ENCODE measurements around the gene YIPF2. TPM values are rescaled to one million over a fixed set of nuclear protein-coding genes. Genes with fewer than 3 reads are reported as not detected.

YIPF2 gene
- total and polyA plus RNA-seq, 8 donors = 0.58 to 72.3 (median 28.6) TPM

DNA sequence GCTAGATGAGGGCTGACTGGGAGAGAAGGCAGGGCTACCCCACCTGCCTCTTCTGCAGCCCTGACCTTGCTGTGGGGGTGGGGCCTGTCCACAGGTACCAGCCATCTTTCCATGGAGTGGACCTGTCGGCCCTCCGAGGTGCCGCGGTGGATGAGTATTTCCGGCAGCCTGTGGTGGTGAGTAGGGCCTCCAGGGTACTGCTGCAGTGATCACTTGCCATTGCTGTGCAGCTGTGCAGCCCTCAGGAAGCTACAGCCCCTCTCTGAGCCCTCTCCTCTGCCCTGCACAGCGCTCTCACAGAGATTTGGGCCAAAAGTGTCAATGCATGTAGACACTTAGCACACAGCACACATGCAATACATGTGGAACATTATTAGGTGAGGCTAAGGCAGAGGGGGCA is 11.8 kb downstream of the YIPF2 start:
- Histone ChIP-seq H3K27ac (no peak overlapping the region), H3K27me3 (no peaks in the 10 kb centered on the region), H3K4me3 (no peak overlapping the region), H3K4me1 (peaks cover 0 to 7% (median 0%) of the 10 kb centered on the region in 4 donors), H3K36me3 (peaks cover 41 to 100% (median 98%) of the 10 kb centered on the region in 4 donors), H3K9me3 (no peaks in the 10 kb centered on the region)
- intact Hi-C loops (cut with DNase I; ENCODE audit: low total_unique reads) = no loop called here
- TF ChIP-seq EP300 (IDR thresholded peaks at IDR 0.05) (no peak), POLR2A (IDR thresholded peaks at IDR 0.05) (no peak), POLR2AphosphoS5 (IDR thresholded peaks at IDR 0.05) (no peak)
- TF ChIP-seq, protein P1, sequence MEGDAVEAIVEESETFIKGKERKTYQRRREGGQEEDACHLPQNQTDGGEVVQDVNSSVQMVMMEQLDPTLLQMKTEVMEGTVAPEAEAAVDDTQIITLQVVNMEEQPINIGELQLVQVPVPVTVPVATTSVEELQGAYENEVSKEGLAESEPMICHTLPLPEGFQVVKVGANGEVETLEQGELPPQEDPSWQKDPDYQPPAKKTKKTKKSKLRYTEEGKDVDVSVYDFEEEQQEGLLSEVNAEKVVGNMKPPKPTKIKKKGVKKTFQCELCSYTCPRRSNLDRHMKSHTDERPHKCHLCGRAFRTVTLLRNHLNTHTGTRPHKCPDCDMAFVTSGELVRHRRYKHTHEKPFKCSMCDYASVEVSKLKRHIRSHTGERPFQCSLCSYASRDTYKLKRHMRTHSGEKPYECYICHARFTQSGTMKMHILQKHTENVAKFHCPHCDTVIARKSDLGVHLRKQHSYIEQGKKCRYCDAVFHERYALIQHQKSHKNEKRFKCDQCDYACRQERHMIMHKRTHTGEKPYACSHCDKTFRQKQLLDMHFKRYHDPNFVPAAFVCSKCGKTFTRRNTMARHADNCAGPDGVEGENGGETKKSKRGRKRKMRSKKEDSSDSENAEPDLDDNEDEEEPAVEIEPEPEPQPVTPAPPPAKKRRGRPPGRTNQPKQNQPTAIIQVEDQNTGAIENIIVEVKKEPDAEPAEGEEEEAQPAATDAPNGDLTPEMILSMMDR (IDR thresholded peaks at IDR 0.05) = no peak
- 95 to 100% (median 96%) methylated on average over 3 to 6 of the region's 6 CpGs for WGBS, 5 donors
- DNase-seq = peak in 1 of 2 donors; percentile 2

DNA sequence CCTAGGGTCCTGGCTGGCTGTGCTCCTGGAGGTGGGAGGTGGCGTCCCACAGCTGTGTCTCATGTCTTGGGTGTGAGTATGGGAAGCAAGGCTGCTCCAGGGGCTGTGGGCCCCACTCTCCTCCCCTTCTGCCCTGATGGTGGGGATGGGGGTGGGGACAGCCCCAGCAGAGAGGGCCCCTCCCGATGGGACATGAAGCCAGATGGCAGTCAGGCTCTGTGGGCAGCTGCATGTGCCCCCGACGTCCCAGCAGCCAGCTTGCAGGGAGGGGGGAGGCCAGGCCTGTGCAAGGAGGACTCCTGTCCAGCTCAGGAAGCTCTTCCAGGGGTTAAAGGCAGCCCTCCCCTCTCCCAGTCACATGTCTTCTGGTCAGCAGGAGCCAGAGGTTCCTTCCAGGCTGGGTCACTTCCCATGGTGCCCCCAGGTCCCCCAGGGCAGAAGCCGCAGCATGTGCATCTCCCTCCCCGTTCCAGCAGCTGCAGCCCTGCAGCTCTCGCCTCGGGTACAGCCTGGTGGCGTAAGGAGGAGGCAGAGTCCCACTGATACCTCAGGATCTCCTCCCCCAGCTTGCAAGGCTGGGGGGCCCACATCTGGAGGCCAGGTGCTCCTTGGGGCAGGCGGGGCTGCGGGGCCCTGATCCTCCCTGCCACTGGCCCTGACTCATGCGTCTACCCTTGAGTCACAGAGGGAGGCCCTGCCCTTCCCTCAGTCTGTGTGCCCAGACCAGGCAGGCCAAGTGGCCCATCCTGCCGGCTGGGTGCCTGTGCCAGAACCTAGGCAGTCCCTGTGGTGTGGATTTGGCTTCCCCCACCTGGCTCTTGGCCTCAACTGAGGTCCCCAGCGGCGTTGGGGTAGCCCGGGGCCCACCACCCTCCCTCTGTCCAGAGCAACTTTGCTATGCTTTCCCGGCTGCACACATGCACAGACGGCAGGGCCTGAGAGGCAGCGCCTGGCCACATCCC is 13.0 kb downstream of the YIPF2 start:
- 81 to 89% (median 86%) methylated on average over 12 to 19 of the region's 19 CpGs for WGBS, 5 donors
- Histone ChIP-seq H3K9me3 (no peaks in the 10 kb centered on the region), H3K4me1 (peaks cover 0 to 7% (median 0%) of the 10 kb centered on the region in 4 donors), H3K27me3 (no peaks in the 10 kb centered on the region), H3K27ac (peak overlapping the region in 1 of 5 donors; percentile 47), H3K36me3 (peaks cover 33 to 100% (median 98%) of the 10 kb centered on the region in 4 donors), H3K4me3 (no peak overlapping the region)
- intact Hi-C loops (cut with DNase I; ENCODE audit: low total_unique reads) = no loop called here
- peak; percentile 22 to 38 for DNase-seq
- TF ChIP-seq, protein P1 (IDR thresholded peaks at IDR 0.05) = no peak
- TF ChIP-seq EP300 (IDR thresholded peaks at IDR 0.05) (no peak), POLR2AphosphoS5 (IDR thresholded peaks at IDR 0.05) (no peak), POLR2A (IDR thresholded peaks at IDR 0.05) (no peak)

DNA sequence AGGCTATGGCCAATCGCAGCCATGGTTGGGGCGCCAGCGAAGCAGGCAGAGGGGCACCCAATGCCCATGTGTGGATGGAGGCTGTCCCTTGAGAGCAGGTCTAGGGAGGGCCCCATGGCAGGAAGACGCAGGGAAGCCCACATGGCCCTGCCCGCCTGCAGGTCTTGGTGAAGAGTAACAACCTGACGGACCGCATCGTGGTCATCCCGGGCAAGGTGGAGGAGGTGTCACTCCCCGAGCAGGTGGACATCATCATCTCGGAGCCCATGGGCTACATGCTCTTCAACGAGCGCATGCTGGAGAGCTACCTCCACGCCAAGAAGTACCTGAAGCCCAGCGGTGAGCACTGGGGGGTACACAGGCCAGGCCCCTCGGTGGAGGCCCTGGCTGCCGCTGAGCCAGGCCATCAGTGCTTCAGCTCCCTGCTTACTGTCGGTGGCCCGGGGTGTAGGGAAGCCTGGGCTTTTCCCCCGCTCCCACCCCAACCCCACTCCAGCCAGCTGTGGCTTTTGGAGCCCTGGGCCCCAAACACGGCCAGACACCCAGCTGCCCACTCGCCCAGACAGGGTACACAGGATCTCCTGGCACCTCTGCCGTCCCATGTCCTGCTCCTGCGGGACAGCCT is 14.6 kb downstream of the YIPF2 start:
- intact Hi-C loops (cut with DNase I; ENCODE audit: low total_unique reads) = no loop called here
- Histone ChIP-seq H3K9me3 (no peaks in the 10 kb centered on the region), H3K27me3 (no peaks in the 10 kb centered on the region), H3K27ac (no peak overlapping the region), H3K4me1 (peaks cover 0 to 7% (median 0%) of the 10 kb centered on the region in 4 donors), H3K4me3 (no peak overlapping the region), H3K36me3 (peaks cover 37 to 100% (median 98%) of the 10 kb centered on the region in 4 donors)
- DNase-seq = no peak
- WGBS, 5 donors = 94 to 98% (median 97%) methylated on average over 8 to 24 of the region's 24 CpGs
- no peak for TF ChIP-seq POLR2A (IDR thresholded peaks at IDR 0.05)
- no peak for TF ChIP-seq EP300 (IDR thresholded peaks at IDR 0.05)
- TF ChIP-seq, protein P1 (IDR thresholded peaks at IDR 0.05) = no peak
- no peak for TF ChIP-seq POLR2AphosphoS5 (IDR thresholded peaks at IDR 0.05)

DNA sequence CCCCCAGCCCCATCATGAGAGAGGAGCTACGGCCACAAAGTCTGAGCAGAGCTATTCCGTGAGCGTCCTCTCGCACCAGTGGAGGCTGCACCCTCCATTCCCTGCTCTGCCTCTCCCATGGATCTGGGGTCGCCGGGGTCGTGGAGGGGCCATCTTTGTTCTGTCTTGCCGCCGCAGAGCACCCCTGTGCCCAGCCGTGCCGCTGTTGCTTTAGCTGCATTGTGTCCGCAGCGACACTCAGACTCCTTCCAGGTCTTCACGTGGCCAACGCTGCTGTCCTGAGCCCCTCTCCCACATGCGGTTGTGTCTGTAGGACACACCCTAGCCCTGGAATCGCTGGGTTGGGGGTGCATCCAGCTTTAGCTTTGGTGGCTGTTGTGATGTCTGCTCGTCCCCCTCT is 15.8 kb downstream of the YIPF2 start:
- H3K4me3 ChIP-seq = no peak overlapping the region
- H3K9me3 ChIP-seq = no peaks in the 10 kb centered on the region
- peaks cover 45 to 100% (median 98%) of the 10 kb centered on the region in 4 donors for H3K36me3 ChIP-seq
- intact Hi-C loops (cut with DNase I; ENCODE audit: low total_unique reads) = no loop called here
- H3K4me1 ChIP-seq = peaks cover 0 to 7% (median 0%) of the 10 kb centered on the region in 4 donors
- no peak overlapping the region for H3K27ac ChIP-seq
- DNase-seq = peak in 1 of 2 donors; percentile 1
- 90 to 98% (median 95%) methylated on average over 12 to 18 of the region's 18 CpGs for WGBS, 5 donors
- no peaks in the 10 kb centered on the region for H3K27me3 ChIP-seq
- TF ChIP-seq POLR2A (IDR thresholded peaks at IDR 0.05) = no peak
- no peak for TF ChIP-seq EP300 (IDR thresholded peaks at IDR 0.05)
- TF ChIP-seq POLR2AphosphoS5 (IDR thresholded peaks at IDR 0.05) = no peak
- TF ChIP-seq, protein P1 (IDR thresholded peaks at IDR 0.05) = no peak
